ENCODE data around the gene TPM2.

- TF ChIP-seq NCOA1 (IDR thresholded peaks at IDR 0.05; ENCODE audit: low read depth) (no peak), POLR2AphosphoS5 (IDR thresholded peaks at IDR 0.05; ENCODE audit: control insufficient read depth, insufficient read depth, low read depth, low read length) (no peak), MYNN (IDR thresholded peaks at IDR 0.05) (no peak), MYNN (CRISPR knock-in tag; IDR thresholded peaks at IDR 0.05) (no peak), SP1 (CRISPR knock-in tag; IDR thresholded peaks at IDR 0.05) (no peak), RFX7 (CRISPR knock-in tag; IDR thresholded peaks at IDR 0.05) (no peak), HNRNPUL1 (IDR thresholded peaks at IDR 0.05; ENCODE audit: low read length) (no peak), HDAC2 (IDR thresholded peaks at IDR 0.05) (no peak), ZNF140 (CRISPR knock-in tag; IDR thresholded peaks at IDR 0.05) (no peak), YBX1 (IDR thresholded peaks at IDR 0.05) (no peak), TOE1 (IDR thresholded peaks at IDR 0.05; ENCODE audit: borderline replicate concordance) (no peak), TOE1 (CRISPR knock-in tag; IDR thresholded peaks at IDR 0.05; ENCODE audit: borderline replicate concordance, low read depth) (no peak), NFE2L1 (tag; IDR thresholded peaks at IDR 0.05; ENCODE audit: borderline replicate concordance, low read depth) (no peak)
- TF ChIP-seq, protein P1, sequence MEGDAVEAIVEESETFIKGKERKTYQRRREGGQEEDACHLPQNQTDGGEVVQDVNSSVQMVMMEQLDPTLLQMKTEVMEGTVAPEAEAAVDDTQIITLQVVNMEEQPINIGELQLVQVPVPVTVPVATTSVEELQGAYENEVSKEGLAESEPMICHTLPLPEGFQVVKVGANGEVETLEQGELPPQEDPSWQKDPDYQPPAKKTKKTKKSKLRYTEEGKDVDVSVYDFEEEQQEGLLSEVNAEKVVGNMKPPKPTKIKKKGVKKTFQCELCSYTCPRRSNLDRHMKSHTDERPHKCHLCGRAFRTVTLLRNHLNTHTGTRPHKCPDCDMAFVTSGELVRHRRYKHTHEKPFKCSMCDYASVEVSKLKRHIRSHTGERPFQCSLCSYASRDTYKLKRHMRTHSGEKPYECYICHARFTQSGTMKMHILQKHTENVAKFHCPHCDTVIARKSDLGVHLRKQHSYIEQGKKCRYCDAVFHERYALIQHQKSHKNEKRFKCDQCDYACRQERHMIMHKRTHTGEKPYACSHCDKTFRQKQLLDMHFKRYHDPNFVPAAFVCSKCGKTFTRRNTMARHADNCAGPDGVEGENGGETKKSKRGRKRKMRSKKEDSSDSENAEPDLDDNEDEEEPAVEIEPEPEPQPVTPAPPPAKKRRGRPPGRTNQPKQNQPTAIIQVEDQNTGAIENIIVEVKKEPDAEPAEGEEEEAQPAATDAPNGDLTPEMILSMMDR (IDR thresholded peaks at IDR 0.05 in 2 of 3, conservative IDR thresholded peaks at IDR 0.05 in 1 of 3; ENCODE audit: insufficient read depth in 2 of 3, low read depth in 1 of 3, low read length in 3 of 3), result no peak
Observed at GRCh38 chr9:35635730-35636129, 54.0 kb downstream of the TPM2 start.
